ENCODE data around the gene SDK1.

SDK1 gene

DNA sequence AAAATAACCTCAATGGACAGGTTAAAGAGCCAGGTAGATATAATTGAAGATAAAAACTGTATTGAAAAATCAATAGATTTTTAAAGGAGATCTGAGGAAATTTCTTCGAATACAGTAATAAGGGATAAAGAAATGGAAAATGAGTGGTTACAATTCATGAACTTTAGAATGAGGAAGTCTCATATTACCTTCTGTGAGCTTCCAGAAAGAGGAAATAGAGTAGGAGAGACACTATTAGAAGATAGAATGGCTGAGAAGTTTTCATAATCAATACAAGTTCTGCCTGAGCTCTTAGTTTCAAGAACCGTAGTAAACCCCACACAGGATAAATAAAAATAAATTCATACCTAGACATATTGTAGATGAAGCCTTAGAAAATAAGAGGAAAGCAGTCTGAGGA, 11.5 kb downstream of the SDK1 start:
- no peak overlapping the region for H3K9ac ChIP-seq (ENCODE audit: low read length)
- H3K36me3 ChIP-seq (ENCODE audit: insufficient read depth, low read length): no peaks in the 10 kb centered on the region
- H3K4me1 ChIP-seq (ENCODE audit: insufficient read depth, low read length): peaks cover 12% of the 10 kb centered on the region
- H3K27ac ChIP-seq (ENCODE audit: low read depth, low read length): no peak overlapping the region
- H3K27me3 ChIP-seq (ENCODE audit: control insufficient read depth in 1 of 2, insufficient read depth in 2 of 2, low read length in 2 of 2): no peaks in the 10 kb centered on the region
- H3K4me3 ChIP-seq (ENCODE audit: low read depth in 1 of 2, low read length in 2 of 2): no peak overlapping the region
- no peaks in the 10 kb centered on the region for H3K9me3 ChIP-seq (ENCODE audit: low read length)

DNA sequence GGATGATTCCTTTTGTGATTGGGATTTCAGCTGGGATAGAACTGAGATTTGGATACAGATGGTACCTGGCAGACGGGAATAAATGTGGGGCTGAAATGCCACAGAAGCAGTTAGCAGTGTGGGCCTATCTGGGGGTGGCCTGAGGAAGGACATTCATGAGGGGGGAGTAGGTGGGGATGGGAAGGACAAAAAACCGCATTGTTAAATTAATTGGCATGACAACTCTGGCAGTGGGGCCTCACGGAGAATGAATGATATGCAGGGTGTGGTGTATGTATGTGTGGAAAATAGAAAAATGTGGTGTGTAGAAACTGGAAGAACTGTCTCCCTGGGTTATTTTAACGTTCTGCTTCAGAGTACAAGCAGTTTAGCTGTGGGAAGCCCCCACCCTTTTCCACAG, 17.8 kb downstream of the SDK1 start:
- Histone ChIP-seq H3K9me3 (ENCODE audit: low read length) (no peaks in the 10 kb centered on the region), H3K4me3 (ENCODE audit: low read depth in 1 of 2, low read length in 2 of 2) (no peak overlapping the region), H3K27me3 (ENCODE audit: control insufficient read depth in 1 of 2, insufficient read depth in 2 of 2, low read length in 2 of 2) (no peaks in the 10 kb centered on the region), H3K27ac (ENCODE audit: low read depth, low read length) (no peak overlapping the region), H3K36me3 (ENCODE audit: insufficient read depth, low read length) (no peaks in the 10 kb centered on the region), H3K9ac (ENCODE audit: low read length) (no peak overlapping the region), H3K4me1 (ENCODE audit: insufficient read depth, low read length) (no peaks in the 10 kb centered on the region)

DNA sequence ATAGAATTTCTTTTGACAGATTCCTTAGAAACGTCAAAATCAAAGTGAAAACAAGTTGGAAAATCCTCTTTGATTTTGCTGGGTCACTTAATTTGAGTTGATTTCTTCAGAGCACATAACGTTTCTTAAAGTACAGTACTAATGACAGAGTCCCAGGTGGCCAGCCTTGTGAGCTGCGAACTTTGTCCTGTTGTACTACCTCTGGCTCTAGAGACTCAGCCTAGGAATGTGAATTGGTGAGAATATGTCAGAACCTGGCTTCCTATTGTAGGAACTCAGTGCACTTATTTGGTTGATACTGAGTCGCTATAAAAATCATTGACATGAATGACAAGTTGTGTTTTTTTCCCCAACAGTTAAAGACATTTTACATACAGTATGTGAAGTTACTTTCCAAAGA, 20.2 kb downstream of the SDK1 start:
- H3K27me3 ChIP-seq (ENCODE audit: control insufficient read depth in 1 of 2, insufficient read depth in 2 of 2, low read length in 2 of 2): no peaks in the 10 kb centered on the region
- H3K4me1 ChIP-seq (ENCODE audit: insufficient read depth, low read length): no peaks in the 10 kb centered on the region
- no peak overlapping the region for H3K27ac ChIP-seq (ENCODE audit: low read depth, low read length)
- no peak overlapping the region for H3K9ac ChIP-seq (ENCODE audit: low read length)
- no peaks in the 10 kb centered on the region for H3K36me3 ChIP-seq (ENCODE audit: insufficient read depth, low read length)
- no peak overlapping the region for H3K4me3 ChIP-seq (ENCODE audit: low read depth in 1 of 2, low read length in 2 of 2)
- no peaks in the 10 kb centered on the region for H3K9me3 ChIP-seq (ENCODE audit: low read length)

DNA sequence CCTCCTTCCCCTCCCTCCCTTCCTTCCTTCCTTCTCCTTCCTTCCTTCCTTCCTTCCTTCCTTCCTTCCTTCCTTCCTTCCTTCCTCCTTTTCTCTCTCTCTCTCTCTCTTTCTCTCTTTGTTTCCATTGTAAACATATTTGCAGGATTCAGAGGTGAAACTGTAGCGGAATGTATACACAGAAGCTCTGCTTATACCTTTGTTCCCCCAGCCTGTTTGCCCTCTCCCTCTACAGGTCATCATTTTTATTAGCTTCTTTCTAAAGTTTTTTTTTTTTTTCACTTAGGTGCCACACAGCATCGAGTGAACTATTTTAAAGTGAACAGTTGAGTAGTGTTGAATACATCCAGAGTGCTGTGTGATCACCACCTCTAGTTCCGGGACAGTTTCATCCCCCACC, 20.7 kb downstream of the SDK1 start:
- Histone ChIP-seq H3K9me3 (ENCODE audit: low read length) (no peaks in the 10 kb centered on the region), H3K4me1 (ENCODE audit: insufficient read depth, low read length) (no peaks in the 10 kb centered on the region), H3K4me3 (ENCODE audit: low read depth in 1 of 2, low read length in 2 of 2) (no peak overlapping the region), H3K36me3 (ENCODE audit: insufficient read depth, low read length) (no peaks in the 10 kb centered on the region), H3K27me3 (ENCODE audit: control insufficient read depth in 1 of 2, insufficient read depth in 2 of 2, low read length in 2 of 2) (no peaks in the 10 kb centered on the region), H3K27ac (ENCODE audit: low read depth, low read length) (no peak overlapping the region), H3K9ac (ENCODE audit: low read length) (no peak overlapping the region)

DNA sequence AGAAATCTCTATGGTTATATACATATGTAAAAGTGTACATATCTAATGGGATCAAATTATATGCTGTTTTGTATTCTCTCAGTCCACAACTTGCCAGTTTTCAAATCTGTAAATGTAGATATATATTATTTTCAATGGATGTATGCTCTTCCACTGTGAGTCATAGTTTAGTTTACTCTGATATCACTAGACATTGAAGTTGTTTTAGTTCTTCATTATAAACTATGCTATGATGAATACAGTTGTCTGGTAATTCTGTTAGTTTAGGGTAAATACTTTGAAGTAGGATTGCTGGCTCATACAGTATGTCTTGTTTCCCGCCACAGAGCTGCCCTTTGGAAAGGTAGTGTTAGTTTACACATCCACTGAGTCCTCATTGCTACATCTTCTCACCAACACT, 25.2 kb downstream of the SDK1 start:
- no peaks in the 10 kb centered on the region for H3K36me3 ChIP-seq (ENCODE audit: insufficient read depth, low read length)
- no peak overlapping the region for H3K4me3 ChIP-seq (ENCODE audit: low read depth in 1 of 2, low read length in 2 of 2)
- no peaks in the 10 kb centered on the region for H3K27me3 ChIP-seq (ENCODE audit: control insufficient read depth in 1 of 2, insufficient read depth in 2 of 2, low read length in 2 of 2)
- H3K9ac ChIP-seq (ENCODE audit: low read length): no peak overlapping the region
- no peaks in the 10 kb centered on the region for H3K9me3 ChIP-seq (ENCODE audit: low read length)
- no peaks in the 10 kb centered on the region for H3K4me1 ChIP-seq (ENCODE audit: insufficient read depth, low read length)
- H3K27ac ChIP-seq (ENCODE audit: low read depth, low read length): no peak overlapping the region

DNA sequence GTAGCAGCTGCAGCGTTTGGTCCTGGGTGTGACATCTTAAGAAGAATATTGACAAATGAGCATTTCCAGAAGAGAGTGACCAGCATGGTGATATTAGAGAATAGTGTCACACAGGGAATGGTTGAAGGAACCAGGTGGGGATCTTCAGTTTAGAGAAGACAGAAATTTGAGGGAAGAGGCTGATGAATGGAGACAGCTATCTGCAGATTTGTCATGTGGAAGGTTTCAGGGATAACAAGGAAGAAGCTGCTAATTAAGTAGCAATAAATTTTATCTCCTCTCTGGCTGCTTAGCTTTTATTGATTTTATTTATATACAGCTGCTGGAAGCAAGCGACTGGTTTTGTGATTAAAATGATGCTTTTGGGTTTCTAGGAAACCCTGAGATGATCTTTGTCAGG, 26.0 kb downstream of the SDK1 start:
- Histone ChIP-seq H3K9ac (ENCODE audit: low read length) (no peak overlapping the region), H3K36me3 (ENCODE audit: insufficient read depth, low read length) (no peaks in the 10 kb centered on the region), H3K9me3 (ENCODE audit: low read length) (no peaks in the 10 kb centered on the region), H3K4me1 (ENCODE audit: insufficient read depth, low read length) (no peaks in the 10 kb centered on the region), H3K27me3 (ENCODE audit: control insufficient read depth in 1 of 2, insufficient read depth in 2 of 2, low read length in 2 of 2) (no peaks in the 10 kb centered on the region), H3K4me3 (ENCODE audit: low read depth in 1 of 2, low read length in 2 of 2) (no peak overlapping the region), H3K27ac (ENCODE audit: low read depth, low read length) (no peak overlapping the region)

DNA sequence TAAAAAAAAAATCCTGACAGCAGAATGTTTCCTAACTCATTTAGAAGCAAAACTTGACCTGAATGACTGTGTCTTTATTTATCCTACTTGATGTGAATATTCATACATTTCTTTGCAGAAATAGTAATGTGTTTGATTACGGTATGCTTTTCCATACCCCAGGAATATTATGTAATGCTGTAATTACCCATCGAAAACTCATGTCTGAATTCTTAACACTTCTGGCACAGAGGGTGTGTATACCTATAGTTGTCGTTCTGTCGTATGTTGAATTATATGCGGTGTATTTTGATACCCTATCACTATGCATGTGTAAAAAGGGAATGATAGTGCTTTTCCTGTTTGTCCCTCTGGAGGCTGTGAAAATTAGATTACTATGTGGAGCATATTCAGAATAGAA, 26.6 kb downstream of the SDK1 start:
- Histone ChIP-seq H3K36me3 (ENCODE audit: insufficient read depth, low read length) (no peaks in the 10 kb centered on the region), H3K9me3 (ENCODE audit: low read length) (no peaks in the 10 kb centered on the region), H3K4me1 (ENCODE audit: insufficient read depth, low read length) (no peaks in the 10 kb centered on the region), H3K4me3 (ENCODE audit: low read depth in 1 of 2, low read length in 2 of 2) (no peak overlapping the region), H3K9ac (ENCODE audit: low read length) (no peak overlapping the region), H3K27ac (ENCODE audit: low read depth, low read length) (no peak overlapping the region), H3K27me3 (ENCODE audit: control insufficient read depth in 1 of 2, insufficient read depth in 2 of 2, low read length in 2 of 2) (no peaks in the 10 kb centered on the region)

DNA sequence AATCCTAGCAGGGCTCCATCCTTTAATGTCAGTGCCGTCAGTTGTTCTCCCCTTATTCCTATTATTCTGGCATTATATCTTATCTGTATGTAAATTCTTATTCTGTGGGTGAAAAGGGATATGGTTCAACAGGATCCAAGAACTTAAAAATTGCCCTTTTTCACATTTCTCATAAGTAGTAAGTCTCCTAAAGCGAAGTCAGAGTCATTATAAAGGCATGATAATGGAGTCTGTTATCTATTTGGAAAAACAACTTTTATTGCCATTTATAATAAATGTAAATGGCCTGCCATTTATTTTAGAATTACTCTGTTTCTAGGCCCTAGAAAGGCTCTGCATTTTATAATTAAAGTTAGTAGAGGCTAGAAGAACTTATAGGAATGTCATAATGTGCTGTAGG, 31.3 kb downstream of the SDK1 start:
- H3K4me3 ChIP-seq (ENCODE audit: low read depth in 1 of 2, low read length in 2 of 2): no peak overlapping the region
- no peaks in the 10 kb centered on the region for H3K9me3 ChIP-seq (ENCODE audit: low read length)
- H3K4me1 ChIP-seq (ENCODE audit: insufficient read depth, low read length): no peaks in the 10 kb centered on the region
- H3K9ac ChIP-seq (ENCODE audit: low read length): no peak overlapping the region
- H3K27ac ChIP-seq (ENCODE audit: low read depth, low read length): no peak overlapping the region
- H3K36me3 ChIP-seq (ENCODE audit: insufficient read depth, low read length): no peaks in the 10 kb centered on the region
- peaks cover 0 to 3% of the 10 kb centered on the region in 2 donors for H3K27me3 ChIP-seq (ENCODE audit: control insufficient read depth in 1 of 2, insufficient read depth in 2 of 2, low read length in 2 of 2)

DNA sequence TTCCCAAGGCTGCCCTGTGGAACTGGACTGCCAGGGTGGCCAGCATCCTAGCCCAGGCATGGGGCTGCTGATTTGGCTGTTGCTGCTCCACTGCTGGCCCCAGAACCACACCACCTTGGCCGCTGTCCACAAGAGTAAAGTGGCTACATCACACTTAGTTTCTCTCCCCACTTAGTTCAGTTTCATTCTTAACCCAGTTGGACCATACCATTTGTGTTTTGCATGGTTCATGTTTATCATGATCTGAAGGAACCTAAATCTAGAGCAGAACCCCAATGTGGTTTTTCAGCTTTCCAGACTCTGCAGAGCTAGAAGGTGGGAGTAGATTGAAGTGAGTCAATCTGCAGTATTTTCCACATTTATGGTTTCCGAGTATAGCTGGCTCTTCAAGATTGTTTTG, 32.8 kb downstream of the SDK1 start:
- H3K36me3 ChIP-seq (ENCODE audit: insufficient read depth, low read length): no peaks in the 10 kb centered on the region
- H3K27ac ChIP-seq (ENCODE audit: low read depth, low read length): no peak overlapping the region
- H3K9ac ChIP-seq (ENCODE audit: low read length): no peak overlapping the region
- no peak overlapping the region for H3K4me3 ChIP-seq (ENCODE audit: low read depth in 1 of 2, low read length in 2 of 2)
- no peaks in the 10 kb centered on the region for H3K9me3 ChIP-seq (ENCODE audit: low read length)
- H3K4me1 ChIP-seq (ENCODE audit: insufficient read depth, low read length): no peaks in the 10 kb centered on the region
- peaks cover 0 to 3% of the 10 kb centered on the region in 2 donors for H3K27me3 ChIP-seq (ENCODE audit: control insufficient read depth in 1 of 2, insufficient read depth in 2 of 2, low read length in 2 of 2)

DNA sequence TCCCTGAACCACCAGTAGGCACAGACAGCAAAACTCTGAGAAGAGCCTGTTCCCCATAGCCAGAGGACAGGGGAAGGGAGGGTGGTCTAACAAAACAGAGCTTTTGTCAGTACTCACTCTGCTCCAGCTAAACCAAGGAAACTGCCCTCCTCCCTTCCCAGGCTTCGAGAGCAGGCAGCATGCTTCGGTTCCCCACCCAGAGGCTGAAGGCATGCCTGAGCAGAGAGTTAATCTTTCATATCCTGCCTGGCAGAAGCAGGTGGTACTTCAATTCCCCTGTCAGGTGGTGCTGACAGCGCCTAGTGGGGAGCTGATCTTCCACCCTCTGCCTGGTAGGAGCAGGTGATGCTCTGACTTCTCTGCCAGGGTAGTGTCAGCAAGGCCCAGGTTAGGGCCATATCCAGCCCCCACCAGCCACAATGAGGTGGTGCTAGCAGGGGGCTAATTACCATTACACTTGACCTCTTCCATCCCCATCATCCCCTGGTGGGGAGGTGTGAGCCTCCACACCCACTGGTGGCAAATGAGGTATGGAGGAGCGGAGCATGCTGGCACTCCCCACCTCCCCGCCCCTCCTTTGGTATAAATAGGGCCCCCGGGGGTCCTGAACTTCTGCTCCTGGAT, 35.1 kb downstream of the SDK1 start:
- Histone ChIP-seq H3K9ac (ENCODE audit: low read length) (no peak overlapping the region), H3K27me3 (ENCODE audit: control insufficient read depth in 1 of 2, insufficient read depth in 2 of 2, low read length in 2 of 2) (peaks cover 0 to 3% of the 10 kb centered on the region in 2 donors), H3K27ac (ENCODE audit: low read depth, low read length) (no peak overlapping the region), H3K4me1 (ENCODE audit: insufficient read depth, low read length) (no peaks in the 10 kb centered on the region), H3K36me3 (ENCODE audit: insufficient read depth, low read length) (no peaks in the 10 kb centered on the region), H3K4me3 (ENCODE audit: low read depth in 1 of 2, low read length in 2 of 2) (no peak overlapping the region), H3K9me3 (ENCODE audit: low read length) (no peaks in the 10 kb centered on the region)

DNA sequence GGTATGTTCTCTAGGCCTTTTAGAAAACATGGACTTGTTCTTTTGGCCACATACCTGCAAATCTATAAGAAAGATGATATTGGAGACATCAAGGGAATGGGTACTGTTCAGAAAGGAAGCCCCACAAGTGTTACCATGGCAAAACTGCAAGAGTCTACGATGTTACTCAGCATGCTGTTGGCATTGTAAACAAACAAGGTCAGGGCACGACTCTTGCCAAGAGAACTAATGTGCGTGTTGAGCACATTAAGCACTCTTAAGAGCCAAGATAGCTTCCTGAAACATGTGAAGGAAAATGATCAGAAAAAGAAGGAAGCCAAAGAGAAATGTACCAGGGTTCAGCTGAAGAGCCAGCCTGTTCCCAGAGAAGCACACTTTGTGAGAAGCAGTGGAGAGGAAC, 37.1 kb downstream of the SDK1 start:
- H3K9ac ChIP-seq (ENCODE audit: low read length): no peak overlapping the region
- no peak overlapping the region for H3K27ac ChIP-seq (ENCODE audit: low read depth, low read length)
- H3K4me1 ChIP-seq (ENCODE audit: insufficient read depth, low read length): no peaks in the 10 kb centered on the region
- no peaks in the 10 kb centered on the region for H3K9me3 ChIP-seq (ENCODE audit: low read length)
- no peaks in the 10 kb centered on the region for H3K36me3 ChIP-seq (ENCODE audit: insufficient read depth, low read length)
- peaks cover 0 to 3% of the 10 kb centered on the region in 2 donors for H3K27me3 ChIP-seq (ENCODE audit: control insufficient read depth in 1 of 2, insufficient read depth in 2 of 2, low read length in 2 of 2)
- no peak overlapping the region for H3K4me3 ChIP-seq (ENCODE audit: low read depth in 1 of 2, low read length in 2 of 2)

DNA sequence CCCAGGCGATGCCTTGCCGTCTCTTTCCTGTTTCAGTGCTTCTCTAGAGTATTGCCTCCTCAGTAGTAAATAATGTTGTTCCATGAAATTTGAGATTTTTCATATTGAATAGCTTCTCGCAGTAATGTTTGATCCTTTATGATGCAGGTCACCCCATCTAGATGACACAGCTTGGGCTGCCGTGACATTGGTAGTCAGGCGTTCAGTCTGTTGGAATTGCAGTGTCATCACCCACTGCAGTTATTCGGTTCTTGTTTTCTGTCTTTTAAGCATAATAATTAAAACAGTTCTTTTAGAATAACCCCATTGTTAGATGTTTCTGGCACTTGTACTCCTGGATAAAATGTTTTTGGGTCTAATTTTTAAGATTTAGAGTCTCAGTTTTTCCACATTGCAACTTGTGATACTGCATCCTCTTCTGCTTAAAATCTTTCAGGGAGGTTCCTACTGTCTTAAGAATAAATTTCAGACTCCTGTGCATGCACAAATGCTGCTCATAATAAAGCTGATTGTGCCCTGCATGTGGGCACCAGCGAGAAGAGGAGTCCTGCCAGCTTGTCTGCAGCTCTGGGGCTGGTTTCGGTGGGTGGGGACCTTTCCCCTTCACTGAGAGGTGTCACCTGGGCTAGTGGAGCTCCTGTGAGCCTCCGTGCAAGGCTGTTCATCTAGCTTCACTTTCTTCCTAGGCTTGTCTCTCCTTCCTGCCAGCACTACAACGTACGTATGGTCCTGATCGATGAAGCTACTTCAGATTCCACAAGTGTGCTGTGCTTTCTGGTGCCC, 44.8 kb downstream of the SDK1 start:
- Histone ChIP-seq H3K4me1 (ENCODE audit: insufficient read depth, low read length) (no peaks in the 10 kb centered on the region), H3K4me3 (ENCODE audit: low read depth in 1 of 2, low read length in 2 of 2) (no peak overlapping the region), H3K36me3 (ENCODE audit: insufficient read depth, low read length) (no peaks in the 10 kb centered on the region), H3K9ac (ENCODE audit: low read length) (no peak overlapping the region), H3K27me3 (ENCODE audit: control insufficient read depth in 1 of 2, insufficient read depth in 2 of 2, low read length in 2 of 2) (no peaks in the 10 kb centered on the region), H3K27ac (ENCODE audit: low read depth, low read length) (no peak overlapping the region), H3K9me3 (ENCODE audit: low read length) (no peaks in the 10 kb centered on the region)

All from muscle layer of colon (tissue), 2 donors.